Measurements from ENCODE around the gene ECI1. TPM values are rescaled to one million over a fixed set of nuclear protein-coding genes. Genes with fewer than 3 reads are reported as not detected.

The ECI1 gene
- total and polyA plus RNA-seq, 2 of the 4 experiments (the other 2 are of a cell fraction), result 20.3 to 30.1 TPM

DNA sequence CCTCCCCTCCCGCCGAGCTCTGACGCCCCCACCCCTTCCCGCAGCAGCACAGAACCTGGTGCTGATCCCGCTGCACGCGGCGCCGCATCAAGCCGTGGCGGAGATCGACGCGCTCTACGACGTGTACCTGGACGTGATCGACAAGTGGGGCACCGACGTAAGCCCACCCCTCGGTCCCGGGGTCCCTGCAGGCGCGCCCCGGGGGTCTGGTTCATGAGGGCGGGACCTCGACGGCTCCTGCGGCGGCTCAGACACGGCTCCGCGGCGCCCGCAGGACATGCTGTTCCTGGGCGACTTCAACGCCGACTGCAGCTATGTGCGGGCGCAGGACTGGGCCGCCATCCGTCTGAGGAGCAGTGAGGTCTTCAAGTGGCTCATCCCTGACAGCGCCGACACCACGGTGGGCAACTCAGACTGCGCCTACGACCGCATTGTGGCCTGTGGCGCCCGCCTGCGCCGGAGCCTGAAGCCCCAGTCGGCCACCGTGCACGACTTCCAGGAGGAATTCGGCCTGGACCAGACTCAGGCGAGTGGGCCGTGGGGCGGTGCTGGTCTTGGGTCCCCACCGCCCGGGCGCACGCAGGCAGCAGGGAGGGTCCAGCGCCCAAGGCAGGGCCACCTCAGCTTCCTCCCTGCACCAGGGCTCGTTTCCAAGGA lies 13.8 kb downstream of the ECI1 start:
- POLR2A ChIA-PET (ENCODE audit: unreplicated experiment), result no interaction called here
- no peak overlapping the region for H2AK5ac ChIP-seq (ENCODE audit: low read depth, low read length)
- H3K9me3 ChIP-seq (ENCODE audit: control insufficient read depth, insufficient read depth, low read length), result no peaks in the 10 kb centered on the region
- H2BK20ac ChIP-seq (ENCODE audit: low read depth, low read length), result no peak overlapping the region
- ATAC-seq (ENCODE audit: low read depth) (no peak), DNase-seq (no peak)
- CTCF ChIA-PET, result interaction anchor here (1.2 kb wide), 1 partner anchor 12 kb away, joined by 4 read pairs; no protein-coding TSS in a partner anchor
- no peak overlapping the region for H3K56ac ChIP-seq (ENCODE audit: extremely low read depth, insufficient read depth, low read length)
- peaks cover 14% of the 10 kb centered on the region for H4K20me1 ChIP-seq (ENCODE audit: insufficient read depth, low read length)
- H3K23ac ChIP-seq (ENCODE audit: low read depth, low read length), result no peak overlapping the region
- no peak overlapping the region for H3K4ac ChIP-seq (ENCODE audit: low read depth, low read length)
- no peak overlapping the region for H3K18ac ChIP-seq (ENCODE audit: low read depth, low read length)
- dilution Hi-C loops (cut with HindIII; ENCODE audit: low sequenced_read_pairs, unreplicated experiment) (no loop called here), in situ Hi-C loops (cut with MboI; ENCODE audit: low sequenced_read_pairs) (no loop called here), intact Hi-C loops (cut with micrococcal nuclease) (no loop called here)
- peak overlapping the region; percentile 61 for H2AK9ac ChIP-seq (replicated peaks; ENCODE audit: low read depth, low read length, poor library complexity)
- BruUV-seq (replicated peaks), result no TSS peak
- H3K9me1 ChIP-seq (ENCODE audit: insufficient read depth, low read length), result no peaks in the 10 kb centered on the region
- H4K8ac ChIP-seq (ENCODE audit: low read depth in 2 of 2, low read length in 2 of 2), result no peak overlapping the region
- H2BK15ac ChIP-seq (ENCODE audit: low read depth, low read length), result no peak overlapping the region
- TF ChIP-seq ELK1 (IDR thresholded peaks at IDR 0.05; ENCODE audit: borderline replicate concordance, low read depth, low read length) (no peak), RAD21 (IDR thresholded peaks at IDR 0.05; ENCODE audit: low read length) (no peak), CHD1 (IDR thresholded peaks at IDR 0.05; ENCODE audit: low read depth, low read length) (no peak), BHLHE40 (IDR thresholded peaks at IDR 0.05; ENCODE audit: low read depth, low read length) (no peak), SMC3 (IDR thresholded peaks at IDR 0.05; ENCODE audit: low read depth, low read length) (no peak), NFE2L2 (IDR thresholded peaks at IDR 0.05; ENCODE audit: low read depth, low read length) (no peak), POLR2A (IDR thresholded peaks at IDR 0.05; ENCODE audit: low read depth, low read length) (no peak), CEBPB (IDR thresholded peaks at IDR 0.05; ENCODE audit: low read depth, low read length) (no peak), CTCF (conservative IDR thresholded peaks at IDR 0.05; ENCODE audit: low read depth, low read length) (no peak), RFX5 (IDR thresholded peaks at IDR 0.05; ENCODE audit: low read depth, low read length) (no peak), RCOR1 (IDR thresholded peaks at IDR 0.05; ENCODE audit: insufficient replicate concordance, low read length) (no peak), MAZ (IDR thresholded peaks at IDR 0.05; ENCODE audit: borderline replicate concordance, low read depth, low read length) (no peak), MAFK (IDR thresholded peaks at IDR 0.05; ENCODE audit: low read depth, low read length) (no peak), MXI1 (IDR thresholded peaks at IDR 0.05; ENCODE audit: borderline replicate concordance, low read depth, low read length) (no peak), FOS (IDR thresholded peaks at IDR 0.05; ENCODE audit: low read depth, low read length) (no peak)
- TF ChIP-seq, protein P1, sequence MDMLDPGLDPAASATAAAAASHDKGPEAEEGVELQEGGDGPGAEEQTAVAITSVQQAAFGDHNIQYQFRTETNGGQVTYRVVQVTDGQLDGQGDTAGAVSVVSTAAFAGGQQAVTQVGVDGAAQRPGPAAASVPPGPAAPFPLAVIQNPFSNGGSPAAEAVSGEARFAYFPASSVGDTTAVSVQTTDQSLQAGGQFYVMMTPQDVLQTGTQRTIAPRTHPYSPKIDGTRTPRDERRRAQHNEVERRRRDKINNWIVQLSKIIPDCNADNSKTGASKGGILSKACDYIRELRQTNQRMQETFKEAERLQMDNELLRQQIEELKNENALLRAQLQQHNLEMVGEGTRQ (IDR thresholded peaks at IDR 0.05; ENCODE audit: low read depth, low read length), result no peak
- peaks cover 36% of the 10 kb centered on the region for H3K36me3 ChIP-seq (ENCODE audit: control insufficient read depth, insufficient read depth, low read length)
- no peak overlapping the region for H2BK120ac ChIP-seq (ENCODE audit: low read depth, low read length)
- no peak overlapping the region for H3K4me2 ChIP-seq (ENCODE audit: low read depth, low read length)
- no peak overlapping the region for H2BK5ac ChIP-seq (ENCODE audit: low read depth, low read length, poor library complexity, severe bottlenecking)
- no peak overlapping the region for H3K27ac ChIP-seq (ENCODE audit: insufficient read depth, low read length)
- H2AFZ ChIP-seq (replicated peaks; ENCODE audit: low read length, poor library complexity), result peak overlapping the region; percentile 34
- no peak overlapping the region for H3K4me3 ChIP-seq (ENCODE audit: insufficient read depth, low read depth, low read length)
- no peak overlapping the region for H4K5ac ChIP-seq (ENCODE audit: low read depth, low read length)
- no peaks in the 10 kb centered on the region for H3K79me1 ChIP-seq (ENCODE audit: low read depth in 1 of 2, low read length in 2 of 2)
- H3K9ac ChIP-seq (ENCODE audit: low read depth, low read length), result no peak overlapping the region
- 28% methylated on average over 47 of the region's 65 CpGs; no CpG with 5 or more reads in 1 of the 2 experiments for WGBS, 2 experiments (ENCODE audit: extremely low coverage in 2 of 2, insufficient read length in 1 of 2)
- no peak overlapping the region for H4K91ac ChIP-seq (ENCODE audit: insufficient read depth, low read depth, low read length)
- peaks cover 9% of the 10 kb centered on the region for H3K27me3 ChIP-seq (ENCODE audit: control insufficient read depth, insufficient read depth, low read length)
- peaks cover 5% of the 10 kb centered on the region; the same call in 1 of the 2 replicates for H3K4me1 ChIP-seq (ENCODE audit: control insufficient read depth, insufficient read depth, low read length)
- no peak overlapping the region for H3K14ac ChIP-seq (replicated peaks; ENCODE audit: low read depth, low read length)

Measured in IMR-90 (cell line).